ENCODE measurements around the gene RFFL.
"Not testable (repeated sequence)": the region's sequence is repeated elsewhere in the genome, so short reads cannot be mapped to it uniquely, and the experiment has no call there.

The RFFL gene

DNA sequence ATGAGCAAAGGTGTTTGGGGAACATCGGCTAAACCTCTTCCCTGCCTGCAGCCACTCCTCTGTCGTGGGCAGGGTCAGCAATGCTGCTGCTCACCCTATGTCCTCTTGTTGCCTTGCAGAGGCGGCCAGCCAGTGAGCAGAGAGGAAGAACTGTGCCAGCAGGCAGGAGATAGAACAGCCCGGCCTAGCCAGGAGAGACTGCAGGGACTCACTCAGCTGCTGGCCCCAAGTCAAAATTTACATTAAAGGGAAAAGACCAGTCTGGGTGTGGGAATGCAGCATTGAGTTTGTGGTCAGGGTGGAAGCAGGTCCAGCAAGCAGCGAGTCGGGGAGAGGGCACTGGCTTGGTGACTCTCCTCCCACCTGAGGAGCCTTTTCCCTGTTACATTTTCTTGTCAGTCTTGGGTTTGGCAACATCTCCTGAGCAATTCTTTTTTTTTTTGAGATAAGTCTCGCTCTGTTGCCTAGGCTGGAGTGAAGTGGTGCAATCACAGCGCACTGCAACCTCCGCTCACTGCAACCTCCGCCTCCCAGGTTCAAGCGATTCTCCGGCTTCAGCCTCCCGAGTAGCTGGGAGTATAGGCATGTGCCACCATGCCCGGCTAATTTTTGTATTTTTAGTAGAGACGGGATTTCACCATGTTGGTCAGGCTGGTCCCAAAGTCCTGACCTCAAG lies 60.5 kb downstream of the RFFL start:
- DNase-seq: no peak

DNA sequence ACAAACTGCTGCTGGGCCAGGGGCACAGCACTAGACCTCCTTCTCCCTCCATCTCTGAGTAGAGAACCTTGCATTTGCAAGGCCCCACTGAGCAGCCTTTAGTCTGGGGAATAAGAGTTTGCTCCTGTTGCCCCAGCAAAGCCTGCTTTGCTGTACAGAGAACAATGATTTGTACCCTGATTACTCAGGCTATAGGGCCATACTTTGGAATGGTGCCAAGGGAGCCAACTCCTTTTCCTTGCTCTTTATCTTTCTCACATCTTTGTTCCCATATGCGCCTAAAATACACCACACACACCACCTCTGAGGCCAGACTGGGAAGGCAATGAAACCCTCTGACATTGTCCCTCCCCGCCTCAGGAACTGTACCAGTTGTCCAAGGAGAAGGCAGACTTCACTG lies 62.0 kb downstream of the RFFL start:
- no peak for DNase-seq

DNA sequence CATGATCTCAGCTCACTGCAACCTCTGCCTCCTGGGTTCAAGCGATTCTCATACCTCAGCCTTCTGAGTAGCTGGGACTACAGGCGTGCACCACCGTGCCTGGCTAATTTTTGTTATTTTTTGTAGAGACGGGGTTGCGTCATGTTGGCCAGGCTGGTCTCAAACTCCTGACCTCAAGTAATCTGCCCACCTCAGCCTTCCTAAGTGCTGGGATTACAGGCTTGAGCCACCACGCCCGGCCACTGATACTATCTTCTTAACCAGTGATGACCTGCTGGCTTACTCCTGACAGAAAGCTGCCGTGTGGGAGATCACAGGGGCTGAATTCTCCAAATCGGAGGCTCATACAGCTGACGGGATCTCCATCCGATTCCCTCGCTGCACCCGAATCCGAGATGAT lies 62.5 kb downstream of the RFFL start:
- DNase-seq: not testable (repeated sequence)

DNA sequence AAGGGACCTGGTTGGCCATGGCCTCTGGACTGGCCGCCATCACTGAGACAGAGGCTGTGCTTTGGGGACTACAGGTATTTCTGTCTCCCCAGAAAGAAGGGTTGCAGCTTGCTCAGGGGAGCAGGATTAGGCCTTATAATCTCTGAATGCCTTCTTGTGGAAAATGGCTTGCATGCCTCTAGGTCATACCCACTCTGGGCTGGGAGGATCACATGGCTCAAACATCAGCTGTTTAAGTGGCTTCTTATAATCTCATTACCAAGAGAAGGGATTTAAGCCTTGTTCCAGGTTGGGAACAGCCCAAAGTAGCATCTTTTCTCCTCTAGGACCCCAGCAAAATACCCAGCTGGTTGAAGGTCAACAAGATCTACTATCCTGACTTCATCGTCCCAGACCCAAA lies 64.1 kb downstream of the RFFL start:
- DNase-seq: no peak

GRCh38 chr17:34998205-34998604 lies 65.3 kb downstream of the RFFL start:
- DNase-seq: peak; percentile 28 to 69 (median 54)

GRCh38 chr17:34997355-34997862 lies 66.1 kb downstream of the RFFL start:
- DNase-seq: no peak

- DNase-seq: no peak
Measured at GRCh38 chr17:34996422-34997285, 66.9 kb downstream of the RFFL start.

DNA sequence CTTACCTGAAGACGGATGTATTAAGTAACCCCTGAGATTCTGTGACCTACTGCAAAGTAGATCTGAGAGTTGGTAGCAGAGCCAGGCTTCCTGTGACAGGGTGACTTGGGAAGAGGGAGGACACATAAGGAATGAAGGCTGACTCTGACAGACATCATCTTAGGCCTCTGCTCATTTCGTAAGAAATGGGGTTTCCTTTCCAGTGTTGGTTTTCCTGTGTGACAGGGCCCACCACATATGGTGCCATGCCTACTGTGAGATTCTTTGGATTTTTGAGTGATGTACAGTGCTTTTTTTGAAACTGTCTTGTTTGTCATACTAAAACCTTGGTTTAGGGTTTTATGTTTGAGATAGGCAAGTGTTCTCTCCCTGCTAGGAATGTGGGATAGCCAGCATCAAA lies 70.5 kb downstream of the RFFL start:
- DNase-seq: no peak

- DNase-seq: no peak
Measured at GRCh38 chr17:34991606-34992005, 71.9 kb downstream of the RFFL start.

- DNase-seq: no peak
Measured at GRCh38 chr17:34990921-34991365, 72.6 kb downstream of the RFFL start.

DNA sequence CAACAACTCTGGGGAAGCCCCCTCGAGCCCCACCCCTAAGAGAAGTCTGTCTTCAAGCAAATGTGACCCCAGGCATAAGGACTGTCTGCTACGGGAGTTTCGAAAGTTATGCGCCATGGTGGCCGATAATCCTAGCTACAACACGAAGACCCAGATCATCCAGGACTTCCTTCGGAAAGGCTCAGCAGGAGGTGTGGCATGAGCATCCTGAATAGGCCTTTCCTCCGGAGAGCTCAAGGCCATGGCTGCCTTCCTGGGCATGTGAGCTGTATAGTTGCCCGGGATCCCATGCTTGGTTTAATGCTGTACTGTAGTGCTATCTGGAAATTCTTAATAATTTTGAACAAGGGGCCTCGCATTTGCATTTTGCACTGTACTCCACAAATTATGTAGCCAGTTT lies 74.0 kb downstream of the RFFL start:
- no peak for DNase-seq

DNA sequence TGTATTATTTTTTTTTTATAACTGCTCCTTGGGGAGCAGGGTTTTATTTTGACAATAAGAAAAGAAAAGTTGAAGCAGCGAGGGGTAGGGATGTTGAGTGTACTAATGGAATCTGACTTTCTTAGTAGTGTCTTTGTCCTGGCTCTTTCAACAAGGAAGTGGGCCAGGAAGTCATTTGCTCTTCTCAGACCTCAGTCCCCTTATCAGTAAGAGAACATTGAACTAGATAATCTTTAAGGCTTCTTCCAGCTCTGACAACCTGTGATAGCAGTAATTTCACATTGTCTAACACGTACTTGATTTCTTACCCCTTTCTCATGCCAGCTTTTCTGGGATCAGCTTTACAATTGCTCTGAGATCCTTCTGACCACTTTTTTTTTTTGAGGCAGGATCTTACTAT lies 74.9 kb downstream of the RFFL start:
- no peak for DNase-seq

GRCh38 chr17:34987232-34987631 lies 76.3 kb downstream of the RFFL start:
- no peak for DNase-seq

- DNase-seq: no peak
Measured at GRCh38 chr17:34981538-34982241, 81.8 kb downstream of the RFFL start.

- peak in 3 of 4 experiments; percentile 63 to 85 (median 70) for DNase-seq
Measured at GRCh38 chr17:34980681-34981537, 82.6 kb downstream of the RFFL start.

GRCh38 chr17:34980353-34980680 lies 83.2 kb downstream of the RFFL start, which contains the start of gene LIG3:
Gene LIG3, plus strand, starts transcription at chr17:34980512. Its CDS starts 2,494 bp downstream, at chr17:34983006.
- peak; percentile 72 to 89 (median 82) for DNase-seq

GRCh38 chr17:34979650-34980352 lies 83.7 kb downstream of the RFFL start:
- DNase-seq: no peak

DNA sequence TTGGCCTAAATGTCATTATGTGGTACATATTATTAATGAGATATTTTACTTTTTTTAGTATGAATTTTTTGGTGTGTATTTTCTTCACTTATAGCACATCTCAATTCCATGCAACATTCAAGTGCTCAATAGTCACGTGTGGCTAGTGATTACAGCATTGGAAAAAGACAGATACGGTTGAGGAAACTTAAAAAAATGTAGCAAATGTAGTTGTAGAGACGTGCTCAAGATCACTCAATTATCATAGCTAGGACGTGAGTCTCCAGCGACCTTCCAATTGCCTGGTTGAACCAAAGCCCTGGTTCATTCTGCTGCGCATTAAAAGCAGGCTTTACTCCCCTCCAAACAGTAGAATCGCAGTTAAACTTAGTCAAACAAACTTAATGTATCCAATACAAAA lies 84.4 kb downstream of the RFFL start:
- DNase-seq: no peak

DNA sequence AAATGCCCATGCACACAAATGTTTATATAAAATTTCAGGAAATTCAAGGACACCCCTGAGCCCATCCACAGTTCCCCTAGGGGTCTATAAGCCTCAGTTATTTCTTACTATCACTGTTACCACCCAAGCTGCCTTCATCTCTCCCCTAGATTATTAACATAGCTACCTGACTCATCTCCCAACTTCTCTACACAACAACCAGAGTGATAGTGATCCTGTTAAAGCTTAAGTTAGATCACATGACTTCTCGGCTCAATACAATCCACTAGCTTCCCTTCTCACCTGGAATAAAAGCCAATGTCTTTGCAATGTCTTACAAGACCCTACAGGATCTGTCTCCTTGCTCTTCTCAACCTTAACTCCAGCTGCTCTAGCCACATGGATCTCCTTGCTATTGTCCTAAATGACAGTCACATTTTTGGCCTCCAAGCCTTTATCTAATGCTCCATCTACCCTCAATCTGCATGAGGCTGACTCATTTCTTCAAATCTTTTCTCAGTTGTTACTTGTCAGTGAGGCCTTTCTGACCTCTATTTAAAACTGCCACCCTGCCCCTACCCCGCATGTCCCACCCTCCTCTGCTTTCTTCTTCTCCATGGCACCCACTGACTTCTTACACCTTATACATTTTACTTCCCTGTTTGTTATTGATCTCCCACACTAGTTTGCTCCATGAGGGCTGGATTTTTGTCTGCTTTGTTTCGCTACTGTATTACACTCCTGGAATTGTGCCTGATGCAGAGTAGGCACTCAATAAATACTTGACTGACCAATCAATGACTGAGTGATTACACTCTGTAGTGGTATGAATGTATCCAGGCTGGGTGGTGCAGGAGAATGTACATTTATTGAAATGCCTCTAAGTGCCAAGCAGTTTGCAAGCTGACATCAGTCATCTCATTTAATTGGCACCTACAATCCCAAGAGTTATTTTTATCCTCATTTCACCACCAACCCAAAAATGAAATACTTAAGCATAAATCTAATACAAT lies 88.4 kb downstream of the RFFL start:
- no peak for DNase-seq

DNA sequence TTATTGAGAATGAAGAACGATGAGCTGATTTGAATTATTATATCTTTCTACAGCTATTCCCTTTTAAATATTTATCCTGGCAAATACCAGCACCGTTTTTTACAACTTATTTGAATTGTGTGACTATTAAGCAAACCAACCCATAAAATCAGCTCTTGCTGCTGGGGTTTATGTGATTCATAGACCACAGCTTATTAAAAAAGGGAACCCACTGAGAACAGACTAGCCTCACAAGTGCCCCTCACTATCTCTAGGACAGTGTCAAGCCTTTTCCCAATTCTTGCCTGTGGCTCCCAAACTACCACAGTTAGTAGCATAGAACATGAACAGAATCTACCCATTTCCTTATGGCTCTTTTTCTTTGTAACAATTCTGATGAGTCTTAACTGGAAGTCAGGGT lies 89.3 kb downstream of the RFFL start:
- no peak for DNase-seq
